Uterus (tissue), 2 donors: ENCODE data around the gene CACNA1A.

Experiments used
- CTCF ChIP-seq, 4 experiments: fragments of 200-600 bp in 2 of 4; fragments of 450-650 bp in 2 of 4; sonication (generic) in 2 of 4; IDR thresholded peaks; one replicate each; pipeline ENCODE4 v1.5.1; 2016 to 2019; ENCODE audit warnings: antibody characterized with exemption in 4 of 4, mild to moderate bottlenecking in 2 of 4, moderate library complexity in 1 of 4
- POLR2A ChIP-seq, 2 donors: fragments of 450-650 bp; IDR thresholded peaks; one replicate each; pipeline ENCODE4 v1.6.1; 2016; ENCODE audit warnings: antibody characterized with exemption in 2 of 2, mild to moderate bottlenecking in 1 of 2, moderate library complexity in 1 of 2

GRCh38 chr19:13244920-13245319, 261.4 kb downstream of the CACNA1A start:
- no peak for TF ChIP-seq POLR2A (IDR thresholded peaks at IDR 0.05)
- TF ChIP-seq CTCF (IDR thresholded peaks at IDR 0.05): no peak
